HepG2 (cell line): ENCODE data around the gene MVP. TPM values are rescaled to one million over a fixed set of nuclear protein-coding genes. Genes with fewer than 3 reads are reported as not detected.

Experiments
- AHR ChIP-seq: IDR thresholded peaks from 2 replicates; pipeline ENCODE4 v1.6.1; 2018; ENCODE audit warnings: missing genetic modification reagents, missing compliant biosample characterization
- CENPX ChIP-seq: sonication (generic); formaldehyde crosslinking; IDR thresholded peaks from 2 replicates; pipeline ENCODE4 v1.9.0; 2021; ENCODE audit warnings: mild to moderate bottlenecking, missing genetic modification reagents, moderate library complexity
- HHEX ChIP-seq: IDR thresholded peaks from 2 replicates; pipeline ENCODE4 v1.6.1; 2016; ENCODE audit warnings: control low read depth
- KAT2B ChIP-seq: fragments of 150-350 bp; IDR thresholded peaks from 2 replicates; pipeline ENCODE4 v1.6.1; 2014; ENCODE audit warnings: low read depth, low read length, borderline replicate concordance
- MED13 ChIP-seq: sonication (generic); formaldehyde crosslinking; IDR thresholded peaks from 2 replicates; pipeline ENCODE4 v1.5.0; 2020; ENCODE audit warnings: missing genetic modification reagents
- SATB2 ChIP-seq: sonication (generic); formaldehyde crosslinking; IDR thresholded peaks from 2 replicates; pipeline ENCODE4 v1.5.0; 2020; ENCODE audit warnings: missing genetic modification reagents
- ZNF562 ChIP-seq: sonication (generic); formaldehyde crosslinking; IDR thresholded peaks from 2 replicates; pipeline ENCODE4 v1.8.0; 2022; ENCODE audit warnings: missing genetic modification reagents, borderline replicate concordance
- ZNF605 ChIP-seq: sonication (generic); formaldehyde crosslinking; IDR thresholded peaks from 2 replicates; pipeline ENCODE4 v1.8.0; 2022; ENCODE audit warnings: mild to moderate bottlenecking, missing genetic modification reagents
- ZNF773 ChIP-seq: sonication (generic); formaldehyde crosslinking; IDR thresholded peaks from 2 replicates; pipeline ENCODE4 v1.4.0; 2020; ENCODE audit warnings: missing genetic modification reagents, borderline replicate concordance
- polyA plus RNA-seq, 8 experiments: library from polyadenylated mRNA; depleted of rRNA in 3 of 8; stranded (reverse) in 7 of 8; unstranded in 1 of 8; fragments of >200 nt; fragmentation: Illumina TruSeq in 4 of 8; extraction: Trizol in 4 of 8; gene quantifications; 2 replicates each; pipeline versions ENCODE4 v1.2.1 to v1.2.3, GENCODE V29; 2011 to 2016; ENCODE audit warnings: low read depth in 4 of 8, missing spikeins in 1 of 8, mixed read lengths in 1 of 8; ENCODE audit not compliant: insufficient read depth in 1 of 8
- total RNA-seq, 5 experiments: library from RNA; depleted of rRNA; stranded (reverse); fragments of >200 nt; fragmentation: Illumina TruSeq; extraction: Trizol; gene quantifications; 2 replicates each; pipeline ENCODE4 v1.2.3, GENCODE V29; 2016; ENCODE audit warnings: low read depth in 1 of 5
- TF ChIP-seq, protein P1 (sequence below): sonication (generic); formaldehyde crosslinking; IDR thresholded peaks from 2 replicates; pipeline ENCODE4 v1.8.0; 2022; ENCODE audit warnings: mild to moderate bottlenecking, missing genetic modification reagents, borderline replicate concordance
- TF ChIP-seq, protein P2 (sequence below): IDR thresholded peaks from 2 replicates; pipeline ENCODE4 v1.6.1; 2016; ENCODE audit warnings: low read depth, borderline replicate concordance
- TF ChIP-seq, protein P3 (sequence below): sonication (generic); formaldehyde crosslinking; IDR thresholded peaks from one replicate; pipeline ENCODE4 v1.5.1; 2020; ENCODE audit warnings: mild to moderate bottlenecking, missing genetic modification reagents; ENCODE audit errors: not compliant biosample characterization
- TF ChIP-seq, protein P4 (sequence below): sonication (generic); formaldehyde crosslinking; IDR thresholded peaks from 2 replicates; pipeline ENCODE4 v1.4.0; 2020; ENCODE audit warnings: mild to moderate bottlenecking, missing genetic modification reagents
- TF ChIP-seq, protein P5 (sequence below): sonication (generic); formaldehyde crosslinking; IDR thresholded peaks from 2 replicates; pipeline ENCODE4 v1.5.0; 2020; ENCODE audit warnings: mild to moderate bottlenecking, missing genetic modification reagents

MVP gene
- total and polyA plus RNA-seq, 2 of the 13 experiments (the other 11 are each of a cell fraction or from before 2014, with no cell fraction given): 22.9 to 43.5 TPM

DNA sequence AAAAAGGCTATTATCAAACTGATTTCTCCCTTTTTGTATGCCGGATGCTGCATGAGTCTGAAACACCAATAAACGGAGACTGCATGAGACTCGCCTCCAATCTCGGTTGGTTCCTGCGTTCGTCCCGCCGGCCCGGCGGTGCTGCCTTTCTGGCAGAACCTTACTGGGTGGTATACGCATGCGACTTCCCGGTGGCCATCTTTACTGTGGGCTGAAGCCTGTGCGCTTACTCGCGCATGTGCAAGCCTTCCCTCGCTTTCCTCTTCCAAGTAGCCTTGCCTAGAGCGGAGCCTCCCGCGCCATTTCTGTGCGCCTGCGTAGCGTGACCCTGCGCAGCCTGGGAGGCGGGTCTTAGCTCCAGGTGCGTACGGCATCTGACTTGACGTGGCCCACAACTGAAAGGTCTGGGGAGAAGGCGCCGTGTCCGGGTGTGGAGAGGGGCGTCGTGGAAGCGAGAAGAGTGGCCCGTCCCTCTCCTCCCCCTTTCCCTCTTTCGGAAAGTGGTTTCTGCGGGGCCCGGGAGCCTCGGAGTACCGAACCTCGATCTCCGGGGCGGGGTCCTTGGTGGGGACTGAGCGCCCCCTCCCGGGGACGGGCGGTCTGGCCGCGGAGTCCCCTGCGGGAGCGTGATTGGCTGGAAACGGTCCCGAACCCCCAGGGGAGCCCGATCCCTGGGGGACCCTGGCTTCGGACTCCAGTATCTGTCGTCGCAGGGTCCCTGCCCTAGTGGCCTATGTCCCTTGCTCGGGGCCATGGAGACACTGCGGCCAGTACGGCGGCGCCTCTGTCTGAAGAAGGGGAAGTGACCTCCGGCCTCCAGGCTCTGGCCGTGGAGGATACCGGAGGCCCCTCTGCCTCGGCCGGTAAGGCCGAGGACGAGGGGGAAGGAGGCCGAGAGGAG, 4.2 kb upstream of the MVP start, which contains the start of gene PAGR1 (continued):
- TF ChIP-seq, protein P1, sequence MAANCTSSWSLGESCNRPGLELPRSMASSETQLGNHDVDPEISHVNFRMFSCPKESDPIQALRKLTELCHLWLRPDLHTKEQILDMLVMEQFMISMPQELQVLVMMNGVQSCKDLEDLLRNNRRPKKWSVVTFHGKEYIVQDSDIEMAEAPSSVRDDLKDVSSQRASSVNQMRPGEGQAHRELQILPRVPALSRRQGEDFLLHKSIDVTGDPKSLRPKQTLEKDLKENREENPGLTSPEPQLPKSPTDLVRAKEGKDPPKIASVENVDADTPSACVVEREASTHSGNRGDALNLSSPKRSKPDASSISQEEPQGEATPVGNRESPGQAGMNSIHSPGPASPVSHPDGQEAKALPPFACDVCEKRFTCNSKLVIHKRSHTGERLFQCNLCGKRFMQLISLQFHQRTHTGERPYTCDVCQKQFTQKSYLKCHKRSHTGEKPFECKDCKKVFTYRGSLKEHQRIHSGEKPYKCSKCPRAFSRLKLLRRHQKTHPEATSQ: no peak
- TF ChIP-seq ZNF605 (CRISPR knock-in tag): peak; percentile 76
- TF ChIP-seq, protein P2, sequence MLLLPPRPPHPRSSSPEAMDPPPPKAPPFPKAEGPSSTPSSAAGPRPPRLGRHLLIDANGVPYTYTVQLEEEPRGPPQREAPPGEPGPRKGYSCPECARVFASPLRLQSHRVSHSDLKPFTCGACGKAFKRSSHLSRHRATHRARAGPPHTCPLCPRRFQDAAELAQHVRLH: peak; percentile 81; the same call in 1 of the 2 replicates
- no peak for TF ChIP-seq CENPX (CRISPR knock-in tag)
- TF ChIP-seq HHEX (CRISPR knock-in tag): no peak
- TF ChIP-seq, protein P3, sequence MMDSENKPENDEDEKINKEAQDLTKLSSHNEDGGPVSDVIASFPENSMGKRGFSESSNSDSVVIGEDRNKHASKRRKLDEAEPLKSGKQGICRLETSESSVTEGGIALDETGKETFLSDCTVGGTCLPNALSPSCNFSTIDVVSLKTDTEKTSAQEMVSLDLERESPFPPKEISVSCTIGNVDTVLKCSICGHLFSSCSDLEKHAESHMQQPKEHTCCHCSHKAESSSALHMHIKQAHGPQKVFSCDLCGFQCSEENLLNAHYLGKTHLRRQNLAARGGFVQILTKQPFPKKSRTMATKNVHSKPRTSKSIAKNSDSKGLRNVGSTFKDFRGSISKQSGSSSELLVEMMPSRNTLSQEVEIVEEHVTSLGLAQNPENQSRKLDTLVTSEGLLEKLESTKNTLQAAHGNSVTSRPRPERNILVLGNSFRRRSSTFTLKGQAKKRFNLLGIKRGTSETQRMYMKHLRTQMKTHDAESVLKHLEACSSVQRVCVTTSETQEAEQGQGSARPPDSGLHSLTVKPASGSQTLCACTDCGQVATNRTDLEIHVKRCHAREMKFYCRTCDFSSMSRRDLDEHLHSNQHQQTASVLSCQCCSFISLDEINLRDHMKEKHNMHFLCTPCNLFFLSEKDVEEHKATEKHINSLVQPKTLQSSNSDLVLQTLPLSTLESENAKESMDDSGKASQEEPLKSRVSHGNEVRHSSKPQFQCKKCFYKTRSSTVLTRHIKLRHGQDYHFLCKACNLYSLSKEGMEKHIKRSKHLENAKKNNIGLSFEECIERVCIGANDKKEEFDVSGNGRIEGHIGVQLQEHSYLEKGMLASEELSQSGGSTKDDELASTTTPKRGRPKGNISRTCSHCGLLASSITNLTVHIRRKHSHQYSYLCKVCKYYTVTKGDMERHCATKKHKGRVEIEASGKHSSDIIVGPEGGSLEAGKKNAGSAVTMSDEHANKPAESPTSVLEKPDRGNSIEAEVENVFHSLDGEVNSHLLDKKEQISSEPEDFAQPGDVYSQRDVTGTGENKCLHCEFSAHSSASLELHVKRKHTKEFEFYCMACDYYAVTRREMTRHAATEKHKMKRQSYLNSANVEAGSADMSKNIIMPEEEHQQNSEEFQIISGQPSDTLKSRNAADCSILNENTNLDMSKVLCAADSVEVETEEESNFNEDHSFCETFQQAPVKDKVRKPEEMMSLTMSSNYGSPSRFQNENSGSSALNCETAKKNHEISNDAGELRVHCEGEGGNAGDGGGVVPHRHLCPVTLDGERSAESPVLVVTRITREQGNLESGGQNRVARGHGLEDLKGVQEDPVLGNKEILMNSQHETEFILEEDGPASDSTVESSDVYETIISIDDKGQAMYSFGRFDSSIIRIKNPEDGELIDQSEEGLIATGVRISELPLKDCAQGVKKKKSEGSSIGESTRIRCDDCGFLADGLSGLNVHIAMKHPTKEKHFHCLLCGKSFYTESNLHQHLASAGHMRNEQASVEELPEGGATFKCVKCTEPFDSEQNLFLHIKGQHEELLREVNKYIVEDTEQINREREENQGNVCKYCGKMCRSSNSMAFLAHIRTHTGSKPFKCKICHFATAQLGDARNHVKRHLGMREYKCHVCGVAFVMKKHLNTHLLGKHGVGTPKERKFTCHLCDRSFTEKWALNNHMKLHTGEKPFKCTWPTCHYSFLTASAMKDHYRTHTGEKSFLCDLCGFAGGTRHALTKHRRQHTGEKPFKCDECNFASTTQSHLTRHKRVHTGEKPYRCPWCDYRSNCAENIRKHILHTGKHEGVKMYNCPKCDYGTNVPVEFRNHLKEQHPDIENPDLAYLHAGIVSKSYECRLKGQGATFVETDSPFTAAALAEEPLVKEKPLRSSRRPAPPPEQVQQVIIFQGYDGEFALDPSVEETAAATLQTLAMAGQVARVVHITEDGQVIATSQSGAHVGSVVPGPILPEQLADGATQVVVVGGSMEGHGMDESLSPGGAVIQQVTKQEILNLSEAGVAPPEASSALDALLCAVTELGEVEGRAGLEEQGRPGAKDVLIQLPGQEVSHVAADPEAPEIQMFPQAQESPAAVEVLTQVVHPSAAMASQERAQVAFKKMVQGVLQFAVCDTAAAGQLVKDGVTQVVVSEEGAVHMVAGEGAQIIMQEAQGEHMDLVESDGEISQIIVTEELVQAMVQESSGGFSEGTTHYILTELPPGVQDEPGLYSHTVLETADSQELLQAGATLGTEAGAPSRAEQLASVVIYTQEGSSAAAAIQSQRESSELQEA: peak; percentile 96
- TF ChIP-seq MED13: peak; percentile 50; the same call in 1 of the 2 replicates
- TF ChIP-seq, protein P4, sequence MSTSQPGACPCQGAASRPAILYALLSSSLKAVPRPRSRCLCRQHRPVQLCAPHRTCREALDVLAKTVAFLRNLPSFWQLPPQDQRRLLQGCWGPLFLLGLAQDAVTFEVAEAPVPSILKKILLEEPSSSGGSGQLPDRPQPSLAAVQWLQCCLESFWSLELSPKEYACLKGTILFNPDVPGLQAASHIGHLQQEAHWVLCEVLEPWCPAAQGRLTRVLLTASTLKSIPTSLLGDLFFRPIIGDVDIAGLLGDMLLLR (CRISPR knock-in tag): peak; percentile 41; the same call in 1 of the 2 replicates
- no peak for TF ChIP-seq KAT2B
- TF ChIP-seq, protein P5, sequence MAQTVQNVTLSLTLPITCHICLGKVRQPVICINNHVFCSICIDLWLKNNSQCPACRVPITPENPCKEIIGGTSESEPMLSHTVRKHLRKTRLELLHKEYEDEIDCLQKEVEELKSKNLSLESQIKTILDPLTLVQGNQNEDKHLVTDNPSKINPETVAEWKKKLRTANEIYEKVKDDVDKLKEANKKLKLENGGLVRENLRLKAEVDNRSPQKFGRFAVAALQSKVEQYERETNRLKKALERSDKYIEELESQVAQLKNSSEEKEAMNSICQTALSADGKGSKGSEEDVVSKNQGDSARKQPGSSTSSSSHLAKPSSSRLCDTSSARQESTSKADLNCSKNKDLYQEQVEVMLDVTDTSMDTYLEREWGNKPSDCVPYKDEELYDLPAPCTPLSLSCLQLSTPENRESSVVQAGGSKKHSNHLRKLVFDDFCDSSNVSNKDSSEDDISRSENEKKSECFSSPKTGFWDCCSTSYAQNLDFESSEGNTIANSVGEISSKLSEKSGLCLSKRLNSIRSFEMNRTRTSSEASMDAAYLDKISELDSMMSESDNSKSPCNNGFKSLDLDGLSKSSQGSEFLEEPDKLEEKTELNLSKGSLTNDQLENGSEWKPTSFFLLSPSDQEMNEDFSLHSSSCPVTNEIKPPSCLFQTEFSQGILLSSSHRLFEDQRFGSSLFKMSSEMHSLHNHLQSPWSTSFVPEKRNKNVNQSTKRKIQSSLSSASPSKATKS (CRISPR knock-in tag): no peak
- no peak for TF ChIP-seq ZNF773
- TF ChIP-seq ZNF562 (CRISPR knock-in tag): no peak
- no peak for TF ChIP-seq SATB2 (CRISPR knock-in tag)
- no peak; the same call in none of the 2 replicates for TF ChIP-seq AHR (CRISPR knock-in tag)
